AML-193 (cell line): ENCODE data around the gene DKC1.

ENCODE experiments used
- DNase-seq, 2 experiments: peaks; one replicate each; lab custom pipeline; 2025; lab: John Stamatoyannopoulos, UW

The DKC1 gene

DNA sequence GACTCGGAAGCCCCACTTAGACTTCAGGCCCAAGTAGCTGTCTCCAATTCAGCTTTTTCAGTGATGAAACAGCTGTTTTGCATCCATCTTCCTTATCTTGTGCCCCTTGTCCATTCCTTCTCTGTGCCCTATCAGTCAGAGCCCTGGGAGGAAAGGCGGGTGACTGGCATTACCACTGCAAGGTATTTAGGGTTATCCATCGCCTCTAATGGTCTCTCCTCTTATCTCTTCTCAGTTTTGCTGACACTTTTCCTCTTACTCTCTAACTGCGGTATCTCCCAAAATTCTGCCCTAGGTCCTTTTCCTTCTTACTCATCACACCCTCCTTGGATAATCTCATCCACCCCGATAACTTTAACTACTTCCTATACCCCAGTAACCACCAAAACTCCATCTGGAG, 25.5 kb upstream of the DKC1 start:
- DNase-seq, result no peak

- peak; percentile 42 to 54 for DNase-seq
These were observed 24.5 kb upstream of the DKC1 start for GRCh38 chrX:154738011-154738738.

- peak; percentile 26 to 49 for DNase-seq
These were observed 22.7 kb upstream of the DKC1 start for GRCh38 chrX:154739952-154740465.

- no peak for DNase-seq
These were observed 20.1 kb upstream of the DKC1 start for GRCh38 chrX:154742613-154743012.

GRCh38 chrX:154748712-154749339, 13.8 kb upstream of the DKC1 start:
- DNase-seq, result peak; percentile 58 to 62

- DNase-seq, result no peak
These were observed 12.8 kb upstream of the DKC1 start for GRCh38 chrX:154749856-154750255.

DNA sequence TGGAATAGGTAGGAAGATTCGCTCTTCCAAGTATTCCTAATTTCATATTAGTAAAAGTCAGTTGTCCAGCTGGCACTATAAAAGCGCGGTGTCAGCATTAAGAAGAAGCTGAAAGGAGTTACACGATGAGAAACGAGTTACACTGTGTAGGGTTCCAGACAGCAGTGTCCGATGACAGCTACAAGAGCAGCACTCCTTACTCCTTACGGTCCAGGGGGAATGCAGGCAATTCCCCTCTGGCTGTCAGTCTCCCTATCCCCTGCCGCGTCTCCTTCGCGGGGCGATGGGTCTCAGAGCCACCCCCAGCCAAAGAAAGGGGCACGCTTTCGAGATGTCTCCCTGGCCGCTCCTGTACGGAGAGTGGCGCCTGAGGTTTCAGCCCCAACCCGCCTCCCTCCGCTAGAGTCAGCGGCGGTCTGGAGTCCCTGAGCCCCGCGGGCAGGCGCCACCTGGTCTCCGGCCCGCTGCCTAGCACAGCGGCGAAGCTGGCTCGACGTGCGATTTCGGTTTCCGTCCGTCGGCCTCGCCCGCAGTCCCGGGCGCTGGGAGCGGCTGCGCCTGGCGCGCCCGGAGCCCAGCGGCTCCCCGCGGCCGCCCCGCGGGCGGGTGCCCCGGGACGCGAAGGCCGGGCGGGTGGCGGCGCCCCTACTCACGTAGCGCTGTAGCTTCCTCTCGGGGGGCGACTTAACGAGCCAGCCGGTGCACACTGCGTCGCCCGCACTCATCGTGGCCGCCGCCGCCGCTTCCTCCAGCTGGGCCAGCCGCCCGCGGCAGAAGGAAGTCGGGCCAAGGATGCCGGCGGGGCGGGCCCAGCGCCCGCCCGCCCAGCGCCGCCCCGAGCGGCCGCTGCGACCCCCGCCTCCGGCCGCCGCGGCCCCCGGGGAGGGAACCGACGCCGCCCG, 12.1 kb upstream of the DKC1 start, which contains the start of gene GAB3:
TSS of gene GAB3 (minus strand) at position 777 of the 902 bp plus-strand sequence. CDS start at position 725, 52 bp downstream.
- peak in 1 of 2 experiments; percentile 16 for DNase-seq

DNA sequence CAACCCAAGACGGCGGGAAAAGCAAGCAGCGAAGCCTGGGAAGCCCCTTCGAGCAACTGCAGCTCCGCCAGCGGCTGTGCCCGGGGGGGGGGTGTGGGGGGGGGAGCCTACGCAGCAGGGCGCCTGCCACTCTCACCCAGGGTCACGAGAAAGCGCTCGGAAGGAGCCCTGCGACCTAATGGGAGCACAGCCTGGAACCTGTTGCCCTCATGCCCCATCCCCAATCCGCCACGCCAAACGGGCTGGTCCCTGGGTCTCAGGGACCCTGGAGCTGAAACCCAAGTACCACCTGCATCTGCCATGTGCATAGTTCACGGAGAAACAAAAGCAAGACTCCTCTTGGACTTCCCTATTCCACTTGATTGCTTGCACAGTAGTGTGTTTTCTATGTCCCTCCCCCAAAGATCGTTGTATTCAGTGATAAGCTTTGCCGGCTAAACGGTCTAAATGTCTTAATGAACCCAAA, 11.4 kb upstream of the DKC1 start:
- DNase-seq, result peak; percentile 17 to 25

DNA sequence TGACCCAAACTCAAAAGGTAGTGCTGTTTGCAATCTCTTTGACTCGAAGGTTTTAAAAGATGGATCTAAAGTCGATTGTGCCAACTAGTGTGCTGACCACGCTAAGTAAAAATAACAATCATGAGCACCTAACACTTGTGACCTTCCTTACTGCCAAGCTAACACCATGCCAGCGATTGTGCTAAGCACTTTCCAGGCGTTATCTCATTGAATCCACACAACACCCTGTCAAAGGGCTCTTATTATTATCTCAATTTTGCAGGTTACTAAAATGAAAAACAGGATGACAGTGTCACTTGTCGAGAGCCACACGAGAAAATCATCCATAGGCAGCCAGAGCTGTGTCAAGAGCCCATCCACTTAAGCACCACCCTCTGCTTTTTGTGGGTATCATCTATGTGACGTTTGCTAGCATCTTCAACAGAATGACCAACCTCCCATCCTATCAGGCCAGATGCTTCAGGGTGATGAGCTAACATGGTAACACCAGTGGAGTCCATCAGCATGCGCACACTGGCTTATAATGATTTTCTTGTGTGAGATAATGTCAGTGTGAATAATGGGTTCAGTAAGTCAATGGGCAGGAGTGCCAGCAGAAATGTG, 10.9 kb upstream of the DKC1 start:
- DNase-seq, result no peak

DNA sequence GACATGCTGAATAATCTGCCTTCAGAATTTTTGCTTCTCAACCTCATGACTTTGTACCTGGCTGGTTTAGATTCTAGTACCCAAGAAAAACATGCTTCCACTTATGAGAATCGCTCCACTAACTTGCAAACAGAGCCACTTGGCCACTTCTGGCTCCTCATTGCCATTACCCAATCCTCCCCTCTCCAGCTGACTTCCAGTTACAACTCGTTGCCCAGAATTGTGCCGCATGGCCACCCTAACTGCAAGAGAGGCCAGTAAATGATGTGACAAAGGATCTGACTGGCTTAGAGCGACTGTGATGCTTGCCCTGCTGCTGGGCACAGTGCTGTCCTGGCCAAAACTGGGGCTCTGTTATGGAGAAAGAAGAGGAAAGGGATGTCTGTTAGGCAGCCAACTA, 4.0 kb upstream of the DKC1 start:
- DNase-seq, result no peak

GRCh38 chrX:154761977-154762536, 607 bp upstream of the DKC1 start:
- no peak for DNase-seq

DNA sequence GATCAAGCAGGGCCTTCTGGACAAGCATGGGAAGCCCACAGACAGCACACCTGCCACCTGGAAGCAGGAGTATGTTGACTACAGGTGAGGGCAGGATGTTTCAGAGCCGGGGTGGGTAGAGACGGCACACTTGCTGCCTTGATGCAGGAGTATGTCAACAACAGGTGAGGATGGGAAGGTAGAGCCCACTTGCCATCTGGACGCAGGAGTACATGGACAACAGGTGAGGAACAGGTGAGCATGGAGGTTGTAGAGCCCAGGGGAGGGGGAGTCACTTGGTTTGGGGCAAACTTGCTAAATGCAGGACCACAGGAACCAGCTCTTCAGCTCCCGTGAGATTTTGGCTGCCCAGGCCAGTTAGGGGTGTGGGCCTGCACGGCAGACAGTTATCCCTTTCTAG, 12.0 kb downstream of the DKC1 start:
- no peak for DNase-seq

- no peak for DNase-seq
These were observed 13.0 kb downstream of the DKC1 start for GRCh38 chrX:154775419-154776349.

GRCh38 chrX:154776753-154777152, 14.1 kb downstream of the DKC1 start:
- DNase-seq, result no peak

GRCh38 chrX:154779261-154779660, 16.6 kb downstream of the DKC1 start:
- DNase-seq, result no peak

GRCh38 chrX:154780968-154781367, 18.3 kb downstream of the DKC1 start:
- no peak for DNase-seq

GRCh38 chrX:154784149-154784995, 21.7 kb downstream of the DKC1 start:
- no peak for DNase-seq

DNA sequence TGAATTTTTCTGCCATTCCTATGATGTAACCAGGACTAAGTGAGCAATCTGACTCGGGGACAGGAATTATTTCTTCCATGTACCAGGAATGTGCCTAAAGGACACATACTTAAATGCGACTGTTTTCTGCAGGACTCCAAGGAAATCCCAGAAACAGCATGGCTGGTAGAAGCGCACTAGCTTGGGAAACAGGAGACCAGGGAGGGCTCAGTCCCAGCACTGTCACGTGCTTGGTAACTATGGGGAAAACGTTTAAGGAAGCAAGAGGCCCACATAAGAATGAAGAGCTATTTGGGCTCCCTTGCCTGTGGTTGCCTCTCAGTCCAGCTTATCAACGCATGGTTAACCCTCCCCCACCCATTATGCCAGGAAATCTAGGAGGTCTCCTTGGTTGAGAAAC, 23.1 kb downstream of the DKC1 start:
- no peak for DNase-seq

DNA sequence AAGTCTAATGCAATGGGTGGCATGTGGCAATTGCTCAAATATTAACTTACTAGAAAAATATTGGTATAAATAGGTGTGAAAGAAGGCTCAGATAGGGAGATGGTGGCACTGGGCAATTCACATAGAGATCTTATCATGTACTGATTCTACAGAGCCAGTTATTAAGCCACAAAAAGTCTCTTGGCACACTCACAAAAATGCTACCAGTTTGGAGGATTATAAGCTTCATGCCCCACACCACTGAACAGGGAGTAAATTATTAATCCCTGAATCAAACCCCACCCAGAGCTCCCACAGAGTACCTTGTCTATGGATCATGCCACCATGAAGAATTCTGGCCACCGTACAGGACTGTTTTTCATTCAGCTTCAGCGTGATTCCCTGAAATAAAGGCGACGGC, 28.8 kb downstream of the DKC1 start:
- no peak for DNase-seq
